ENCODE results near the gene CASP14. TPM values are rescaled to one million over a fixed set of nuclear protein-coding genes. Genes with fewer than 3 reads are reported as not detected.
A peak's percentile ranks its signal among the peaks of the same experiment; 100 is the strongest.

Gene CASP14
- total and polyA plus RNA-seq, 2 of the 13 experiments (the other 11 are each of a cell fraction or from before 2014, with no cell fraction given) = not detected

- TF ChIP-seq PRMT3 (CRISPR knock-in tag; IDR thresholded peaks at IDR 0.05; ENCODE audit: borderline replicate concordance, low read depth) (no peak), CREBL2 (CRISPR knock-in tag; IDR thresholded peaks at IDR 0.05; ENCODE audit: borderline replicate concordance) (no peak), NFYB (CRISPR knock-in tag; IDR thresholded peaks at IDR 0.05) (no peak), SCMH1 (CRISPR knock-in tag; IDR thresholded peaks at IDR 0.05; ENCODE audit: borderline replicate concordance) (no peak), TCF7L2 (IDR thresholded peaks at IDR 0.05; ENCODE audit: low read depth, low read length) (no peak), ASH2L (IDR thresholded peaks at IDR 0.05; ENCODE audit: insufficient read length, low read depth, low read length) (no peak), ZBTB34 (CRISPR knock-in tag; IDR thresholded peaks at IDR 0.05) (no peak), ATRX (CRISPR knock-in tag; IDR thresholded peaks at IDR 0.05; ENCODE audit: borderline replicate concordance) (no peak), GATA4 (IDR thresholded peaks at IDR 0.05; ENCODE audit: borderline replicate concordance, low read depth) (peak; percentile 45; the same call in 1 of the 2 replicates), THAP11 (CRISPR knock-in tag; IDR thresholded peaks at IDR 0.05) (no peak), ZNF678 (CRISPR knock-in tag; IDR thresholded peaks at IDR 0.05) (no peak), ZFYVE20 (CRISPR knock-in tag; IDR thresholded peaks at IDR 0.05; ENCODE audit: borderline replicate concordance, low read depth) (no peak), ZBTB3 (CRISPR knock-in tag; IDR thresholded peaks at IDR 0.05; ENCODE audit: borderline replicate concordance, low read depth) (no peak), YY1 (IDR thresholded peaks at IDR 0.05; ENCODE audit: insufficient read depth, insufficient replicate concordance, low read depth, low read length) (no peak), ZFX (CRISPR knock-in tag; IDR thresholded peaks at IDR 0.05; ENCODE audit: low read depth) (no peak), SALL1 (CRISPR knock-in tag; IDR thresholded peaks at IDR 0.05) (peak; percentile 43; the same call in 1 of the 2 replicates), KAT7 (CRISPR knock-in tag; IDR thresholded peaks at IDR 0.05; ENCODE audit: borderline replicate concordance) (no peak), ELF4 (CRISPR knock-in tag; IDR thresholded peaks at IDR 0.05; ENCODE audit: borderline replicate concordance) (no peak), ZBTB20 (CRISPR knock-in tag; IDR thresholded peaks at IDR 0.05; ENCODE audit: borderline replicate concordance, low read depth) (0 out of 2 replicates have a peak, but pooled peaks have one; percentile 22), SIN3A (IDR thresholded peaks at IDR 0.05; ENCODE audit: borderline replicate concordance, low read depth, low read length) (no peak)
- TF ChIP-seq, protein P1, sequence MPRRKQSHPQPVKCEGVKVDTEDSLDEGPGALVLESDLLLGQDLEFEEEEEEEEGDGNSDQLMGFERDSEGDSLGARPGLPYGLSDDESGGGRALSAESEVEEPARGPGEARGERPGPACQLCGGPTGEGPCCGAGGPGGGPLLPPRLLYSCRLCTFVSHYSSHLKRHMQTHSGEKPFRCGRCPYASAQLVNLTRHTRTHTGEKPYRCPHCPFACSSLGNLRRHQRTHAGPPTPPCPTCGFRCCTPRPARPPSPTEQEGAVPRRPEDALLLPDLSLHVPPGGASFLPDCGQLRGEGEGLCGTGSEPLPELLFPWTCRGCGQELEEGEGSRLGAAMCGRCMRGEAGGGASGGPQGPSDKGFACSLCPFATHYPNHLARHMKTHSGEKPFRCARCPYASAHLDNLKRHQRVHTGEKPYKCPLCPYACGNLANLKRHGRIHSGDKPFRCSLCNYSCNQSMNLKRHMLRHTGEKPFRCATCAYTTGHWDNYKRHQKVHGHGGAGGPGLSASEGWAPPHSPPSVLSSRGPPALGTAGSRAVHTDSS (CRISPR knock-in tag; conservative IDR thresholded peaks at IDR 0.05) = no peak
- TF ChIP-seq, protein P2, sequence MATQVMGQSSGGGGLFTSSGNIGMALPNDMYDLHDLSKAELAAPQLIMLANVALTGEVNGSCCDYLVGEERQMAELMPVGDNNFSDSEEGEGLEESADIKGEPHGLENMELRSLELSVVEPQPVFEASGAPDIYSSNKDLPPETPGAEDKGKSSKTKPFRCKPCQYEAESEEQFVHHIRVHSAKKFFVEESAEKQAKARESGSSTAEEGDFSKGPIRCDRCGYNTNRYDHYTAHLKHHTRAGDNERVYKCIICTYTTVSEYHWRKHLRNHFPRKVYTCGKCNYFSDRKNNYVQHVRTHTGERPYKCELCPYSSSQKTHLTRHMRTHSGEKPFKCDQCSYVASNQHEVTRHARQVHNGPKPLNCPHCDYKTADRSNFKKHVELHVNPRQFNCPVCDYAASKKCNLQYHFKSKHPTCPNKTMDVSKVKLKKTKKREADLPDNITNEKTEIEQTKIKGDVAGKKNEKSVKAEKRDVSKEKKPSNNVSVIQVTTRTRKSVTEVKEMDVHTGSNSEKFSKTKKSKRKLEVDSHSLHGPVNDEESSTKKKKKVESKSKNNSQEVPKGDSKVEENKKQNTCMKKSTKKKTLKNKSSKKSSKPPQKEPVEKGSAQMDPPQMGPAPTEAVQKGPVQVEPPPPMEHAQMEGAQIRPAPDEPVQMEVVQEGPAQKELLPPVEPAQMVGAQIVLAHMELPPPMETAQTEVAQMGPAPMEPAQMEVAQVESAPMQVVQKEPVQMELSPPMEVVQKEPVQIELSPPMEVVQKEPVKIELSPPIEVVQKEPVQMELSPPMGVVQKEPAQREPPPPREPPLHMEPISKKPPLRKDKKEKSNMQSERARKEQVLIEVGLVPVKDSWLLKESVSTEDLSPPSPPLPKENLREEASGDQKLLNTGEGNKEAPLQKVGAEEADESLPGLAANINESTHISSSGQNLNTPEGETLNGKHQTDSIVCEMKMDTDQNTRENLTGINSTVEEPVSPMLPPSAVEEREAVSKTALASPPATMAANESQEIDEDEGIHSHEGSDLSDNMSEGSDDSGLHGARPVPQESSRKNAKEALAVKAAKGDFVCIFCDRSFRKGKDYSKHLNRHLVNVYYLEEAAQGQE (IDR thresholded peaks at IDR 0.05; ENCODE audit: borderline replicate concordance in 1 of 2, low read depth in 1 of 2, low read length in 2 of 2) = no peak
Observed at GRCh38 chr19:15072930-15073647, 23.8 kb downstream of the CASP14 start (continued).
